Fibroblast of lung (primary cell): ENCODE data around the gene TMEM222.
"Not testable (repeated sequence)": the region's sequence is repeated elsewhere in the genome, so short reads cannot be mapped to it uniquely, and the experiment has no call there.

ENCODE experiments used
- CTCF ChIP-seq, 2 donors: IDR thresholded peaks in 1 of 2; conservative IDR thresholded peaks in 1 of 2; 1 replicate in 1 of 2; 2 replicates in 1 of 2; pipeline ENCODE4 v1.5.1; 2011 to 2012; ENCODE audit warnings: low read length in 2 of 2, control low read depth in 1 of 2, inconsistent platforms in 1 of 2, low read depth in 1 of 2, mild to moderate bottlenecking in 1 of 2
- EZH2 ChIP-seq: IDR thresholded peaks from 2 replicates; pipeline ENCODE4 v1.5.1; 2012; ENCODE audit warnings: low read length, control low read depth, mild to moderate bottlenecking; ENCODE audit errors: missing control alignments

GRCh38 chr1:27285821-27286220 lies 36.1 kb upstream of the TMEM222 start:
- not testable (repeated sequence) for TF ChIP-seq CTCF (conservative IDR thresholded peaks at IDR 0.05 in 1 of 2, IDR thresholded peaks at IDR 0.05 in 1 of 2; ENCODE audit: low read depth in 1 of 2, low read length in 2 of 2); EZH2
